Forelimb muscle (tissue), 1 donor: ENCODE data around the gene INKA2. TPM values are rescaled to one million over a fixed set of nuclear protein-coding genes. Genes with fewer than 3 reads are reported as not detected.

Experiments used
- DNase-seq: peaks from one replicate; pipeline ENCODE4 v3.0.0-alpha.2; 2013; ENCODE audit warnings: low read depth
- polyA plus RNA-seq: library from polyadenylated mRNA; unstranded; fragments of 120-200 nt; gene quantifications from one replicate; pipeline ENCODE4 v1.2.1, GENCODE V29; 2013; ENCODE audit not compliant: insufficient read length

INKA2 gene
- polyA plus RNA-seq, 1 donor, result 61.5 TPM

- DNase-seq, result no peak
Measured at GRCh38 chr1:111733183-111733991, 5.8 kb downstream of the INKA2 start.

GRCh38 chr1:111732718-111733117, 6.5 kb downstream of the INKA2 start:
- DNase-seq, result no peak

- DNase-seq, result no peak
Measured at GRCh38 chr1:111731956-111732355, 7.2 kb downstream of the INKA2 start.

GRCh38 chr1:111730706-111731105, 8.5 kb downstream of the INKA2 start:
- DNase-seq, result no peak

- no peak for DNase-seq
Measured at GRCh38 chr1:111729946-111730681, 9.1 kb downstream of the INKA2 start.

- DNase-seq, result no peak
Measured at GRCh38 chr1:111729271-111729921, 9.8 kb downstream of the INKA2 start.

GRCh38 chr1:111727056-111727455, 12.1 kb downstream of the INKA2 start:
- no peak for DNase-seq

GRCh38 chr1:111725192-111725591, 14.0 kb downstream of the INKA2 start:
- no peak for DNase-seq

GRCh38 chr1:111723871-111724270, 15.3 kb downstream of the INKA2 start:
- DNase-seq, result no peak

GRCh38 chr1:111723091-111723806, 15.9 kb downstream of the INKA2 start:
- DNase-seq, result no peak

GRCh38 chr1:111720977-111721786, 18.0 kb downstream of the INKA2 start:
- DNase-seq, result no peak

GRCh38 chr1:111720274-111720976, 18.8 kb downstream of the INKA2 start:
- no peak for DNase-seq

- no peak for DNase-seq
Measured at GRCh38 chr1:111719674-111720132, 19.5 kb downstream of the INKA2 start.

GRCh38 chr1:111719135-111719534, 20.1 kb downstream of the INKA2 start:
- DNase-seq, result no peak

- no peak for DNase-seq
Measured at GRCh38 chr1:111717450-111717849, 21.7 kb downstream of the INKA2 start.

- DNase-seq, result no peak
Measured at GRCh38 chr1:111716333-111716732, 22.9 kb downstream of the INKA2 start.

GRCh38 chr1:111709986-111710385, 29.2 kb downstream of the INKA2 start:
- DNase-seq, result no peak

- DNase-seq, result no peak
Measured at GRCh38 chr1:111707906-111708305, 31.3 kb downstream of the INKA2 start.

GRCh38 chr1:111706921-111707320, 32.3 kb downstream of the INKA2 start:
- no peak for DNase-seq

GRCh38 chr1:111705841-111706240, 33.4 kb downstream of the INKA2 start:
- no peak for DNase-seq
